Measurements from ENCODE around the gene HOXA7.

GRCh38 chr7:27139334-27140125 is 16.9 kb downstream of the HOXA7 start:
- TF ChIP-seq CTCF (tag by site-specific recombination; IDR thresholded peaks at IDR 0.05) (no peak), REST (tag by site-specific recombination; IDR thresholded peaks at IDR 0.05) (no peak), ATF2 (tag by site-specific recombination; IDR thresholded peaks at IDR 0.05; ENCODE audit: low read depth) (no peak), YY1 (tag by site-specific recombination; IDR thresholded peaks at IDR 0.05) (no peak), ZNF391 (tag by site-specific recombination; IDR thresholded peaks at IDR 0.05; ENCODE audit: borderline replicate concordance, low read depth) (no peak), ZNF701 (tag by site-specific recombination; IDR thresholded peaks at IDR 0.05) (no peak)
